ENCODE data around the gene XKR8. TPM values are rescaled to one million over a fixed set of nuclear protein-coding genes. Genes with fewer than 3 reads are reported as not detected.

XKR8 gene
- total RNA-seq, 1 donor from 2014 or later = 15.6 TPM

DNA sequence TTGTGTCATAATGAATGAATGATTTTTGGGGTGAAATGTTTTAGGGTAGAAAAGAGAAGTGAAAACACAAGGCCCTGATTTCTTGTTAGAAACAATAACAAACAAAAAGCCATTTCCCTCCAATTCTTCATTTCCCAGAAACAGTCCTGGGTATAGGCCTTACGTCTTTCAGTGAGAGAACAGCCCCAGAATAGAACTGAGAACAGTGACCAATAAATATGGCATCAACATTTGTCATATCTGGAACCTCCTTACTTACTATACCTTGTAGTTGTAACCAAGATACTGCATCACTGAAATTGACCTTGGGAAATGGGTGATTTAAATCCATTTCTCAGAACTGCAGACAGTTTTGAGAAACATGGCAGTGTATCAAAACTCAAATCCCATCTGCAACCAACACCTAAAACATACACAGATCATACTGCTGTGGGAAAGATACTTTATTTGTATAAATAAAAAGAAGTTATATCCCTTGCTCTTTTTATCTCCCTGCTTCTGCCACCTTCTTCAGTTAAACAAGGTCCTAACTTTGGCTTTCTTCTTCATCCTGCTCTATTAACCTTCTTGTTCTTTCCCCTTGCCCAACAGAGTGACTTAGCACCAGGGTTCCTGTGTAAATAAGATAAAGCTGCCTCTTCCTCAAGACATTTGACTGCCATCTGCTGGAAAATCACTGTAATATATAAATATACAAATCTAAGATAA is 19.5 kb downstream of the XKR8 start:
- Histone ChIP-seq H3K4me3 (no peak overlapping the region), H3K36me3 (peaks cover 19 to 34% of the 10 kb centered on the region in 2 donors), H3K27ac (peak overlapping the region; percentile 45 to 47), H3K9me3 (no peaks in the 10 kb centered on the region), H3K4me1 (no peaks in the 10 kb centered on the region), H3K27me3 (no peaks in the 10 kb centered on the region)
- TF ChIP-seq, protein P1, sequence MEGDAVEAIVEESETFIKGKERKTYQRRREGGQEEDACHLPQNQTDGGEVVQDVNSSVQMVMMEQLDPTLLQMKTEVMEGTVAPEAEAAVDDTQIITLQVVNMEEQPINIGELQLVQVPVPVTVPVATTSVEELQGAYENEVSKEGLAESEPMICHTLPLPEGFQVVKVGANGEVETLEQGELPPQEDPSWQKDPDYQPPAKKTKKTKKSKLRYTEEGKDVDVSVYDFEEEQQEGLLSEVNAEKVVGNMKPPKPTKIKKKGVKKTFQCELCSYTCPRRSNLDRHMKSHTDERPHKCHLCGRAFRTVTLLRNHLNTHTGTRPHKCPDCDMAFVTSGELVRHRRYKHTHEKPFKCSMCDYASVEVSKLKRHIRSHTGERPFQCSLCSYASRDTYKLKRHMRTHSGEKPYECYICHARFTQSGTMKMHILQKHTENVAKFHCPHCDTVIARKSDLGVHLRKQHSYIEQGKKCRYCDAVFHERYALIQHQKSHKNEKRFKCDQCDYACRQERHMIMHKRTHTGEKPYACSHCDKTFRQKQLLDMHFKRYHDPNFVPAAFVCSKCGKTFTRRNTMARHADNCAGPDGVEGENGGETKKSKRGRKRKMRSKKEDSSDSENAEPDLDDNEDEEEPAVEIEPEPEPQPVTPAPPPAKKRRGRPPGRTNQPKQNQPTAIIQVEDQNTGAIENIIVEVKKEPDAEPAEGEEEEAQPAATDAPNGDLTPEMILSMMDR (IDR thresholded peaks at IDR 0.05) = peak; percentile 19 to 45 (median 24)
- intact Hi-C loops (cut with DNase I) = loop anchor here (1.0 kb wide), 1 partner anchor 121 kb away; no protein-coding TSS in a partner anchor
- DNase-seq (ENCODE audit: low spot score in 2 of 2) = no peak

GRCh38 chr1:27979859-27980201 is 20.1 kb downstream of the XKR8 start:
- Histone ChIP-seq H3K4me1 (no peaks in the 10 kb centered on the region), H3K27ac (no peak overlapping the region), H3K4me3 (no peak overlapping the region), H3K36me3 (peaks cover 19 to 30% of the 10 kb centered on the region in 2 donors), H3K9me3 (no peaks in the 10 kb centered on the region), H3K27me3 (no peaks in the 10 kb centered on the region)
- DNase-seq (ENCODE audit: low spot score in 2 of 2) = no peak
- intact Hi-C loops (cut with DNase I) = loop anchor here (1.0 kb wide), 1 partner anchor 122 kb away; no protein-coding TSS in a partner anchor
- TF ChIP-seq, protein P1 (IDR thresholded peaks at IDR 0.05) = no peak

- Histone ChIP-seq H3K9me3 (no peaks in the 10 kb centered on the region), H3K4me3 (no peak overlapping the region), H3K27me3 (no peaks in the 10 kb centered on the region), H3K4me1 (no peaks in the 10 kb centered on the region), H3K36me3 (peaks cover 19 to 34% of the 10 kb centered on the region in 2 donors), H3K27ac (no peak overlapping the region)
- DNase-seq (ENCODE audit: low spot score in 2 of 2) = no peak
- intact Hi-C loops (cut with DNase I) = no loop called here
- TF ChIP-seq, protein P1 (IDR thresholded peaks at IDR 0.05) = no peak
Observed at GRCh38 chr1:27980216-27980845, 20.6 kb downstream of the XKR8 start.

GRCh38 chr1:27981145-27981544 is 21.4 kb downstream of the XKR8 start:
- Histone ChIP-seq H3K36me3 (peaks cover 16 to 35% of the 10 kb centered on the region in 2 donors), H3K4me1 (no peaks in the 10 kb centered on the region), H3K4me3 (no peak overlapping the region), H3K27ac (no peak overlapping the region), H3K27me3 (no peaks in the 10 kb centered on the region), H3K9me3 (no peaks in the 10 kb centered on the region)
- intact Hi-C loops (cut with DNase I) = no loop called here
- TF ChIP-seq, protein P1 (IDR thresholded peaks at IDR 0.05) = no peak
- DNase-seq (ENCODE audit: low spot score in 2 of 2) = no peak

GRCh38 chr1:27990920-27991537 is 31.3 kb downstream of the XKR8 start:
- no peaks in the 10 kb centered on the region for H3K4me1 ChIP-seq
- DNase-seq (ENCODE audit: low spot score in 2 of 2) = no peak
- H3K4me3 ChIP-seq = no peak overlapping the region
- intact Hi-C loops (cut with DNase I) = no loop called here
- no peak overlapping the region for H3K27ac ChIP-seq
- H3K36me3 ChIP-seq = peaks cover 49 to 75% of the 10 kb centered on the region in 2 donors
- TF ChIP-seq, protein P1 (IDR thresholded peaks at IDR 0.05) = no peak
- no peaks in the 10 kb centered on the region for H3K27me3 ChIP-seq
- no peaks in the 10 kb centered on the region for H3K9me3 ChIP-seq

All from ascending aorta (tissue), 2 donors.